Lung microvascular endothelial cell (primary cell): ENCODE measurements around the gene E2F4. TPM values are rescaled to one million over a fixed set of nuclear protein-coding genes. Genes with fewer than 3 reads are reported as not detected.

Source experiments
- DNase-seq, 2 donors: peaks; one replicate each; pipeline versions ENCODE4 v3.0.0 to v3.0.0-alpha.2; 2010; ENCODE audit warnings: low read depth in 2 of 2
- total RNA-seq: library from RNA; depleted of rRNA; stranded (reverse); fragments of >200 nt; gene quantifications from 2 replicates; pipeline ENCODE4 v1.2.1, GENCODE V29; 2014

E2F4 gene
- total RNA-seq, 1 donor from 2014 or later, result 60.3 TPM

DNA sequence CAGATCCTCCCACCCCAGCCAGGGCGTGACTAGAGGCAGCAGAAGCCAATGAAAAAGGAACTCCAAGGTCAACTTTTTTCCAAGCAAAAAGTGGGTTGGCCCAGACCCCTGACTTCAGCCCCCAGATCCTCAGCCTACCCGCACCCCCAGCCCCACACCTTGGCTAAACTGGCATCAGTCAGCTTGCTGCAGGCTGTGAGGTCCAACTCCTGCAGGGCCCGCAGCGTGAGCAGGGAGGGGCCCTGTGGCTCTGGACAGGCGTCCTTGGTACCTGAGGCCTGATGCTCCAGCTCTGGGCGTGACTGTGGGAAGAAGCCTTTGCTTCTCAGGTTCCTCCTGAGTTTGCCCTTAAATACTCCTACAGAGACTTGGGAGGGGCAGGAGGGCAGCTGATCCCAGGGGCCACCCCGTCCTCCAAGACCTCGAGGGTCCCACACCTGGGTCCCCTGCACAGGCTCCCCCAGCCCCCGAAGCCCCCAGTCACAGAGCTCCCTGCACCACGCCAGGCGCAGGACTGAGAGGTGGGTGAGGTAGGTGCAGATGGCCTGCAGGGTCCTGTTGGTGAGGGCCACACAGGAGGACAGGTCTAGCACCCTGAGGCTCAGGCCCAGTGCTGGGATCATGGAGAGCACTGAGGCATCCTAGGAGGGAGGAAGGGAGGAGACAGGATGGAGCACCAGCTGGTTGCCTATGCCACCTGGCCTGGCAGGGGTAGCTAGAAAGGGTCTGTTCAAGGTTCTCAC, 16.4 kb downstream of the E2F4 start:
- DNase-seq, result no peak

- DNase-seq, result no peak
Measured at GRCh38 chr16:67209565-67209964, 17.6 kb downstream of the E2F4 start.

- DNase-seq, result no peak
Measured at GRCh38 chr16:67210069-67210937, 18.3 kb downstream of the E2F4 start.

DNA sequence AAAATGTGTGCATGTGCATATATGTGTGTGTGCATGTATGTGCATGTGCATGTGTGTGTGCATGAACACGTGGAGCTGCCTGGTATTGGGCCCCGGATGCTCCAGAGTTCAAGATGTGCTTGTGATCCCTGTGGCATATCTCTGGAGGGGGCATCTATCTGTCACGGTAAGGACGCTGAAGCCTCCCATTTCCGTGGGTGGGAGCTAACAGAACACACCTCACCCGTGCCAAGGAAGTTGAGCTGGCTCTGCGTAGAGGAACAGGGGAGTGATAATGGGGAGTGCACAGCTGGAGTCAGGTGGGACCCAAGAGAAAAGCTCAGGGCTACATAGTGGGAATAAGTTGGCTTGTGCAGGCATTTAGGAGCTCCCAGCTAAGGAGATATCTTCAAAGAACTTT, 19.7 kb downstream of the E2F4 start:
- DNase-seq, result no peak

- peak in 1 of 2 donors; percentile 38 for DNase-seq
Measured at GRCh38 chr16:67212766-67213165, 20.8 kb downstream of the E2F4 start.

DNA sequence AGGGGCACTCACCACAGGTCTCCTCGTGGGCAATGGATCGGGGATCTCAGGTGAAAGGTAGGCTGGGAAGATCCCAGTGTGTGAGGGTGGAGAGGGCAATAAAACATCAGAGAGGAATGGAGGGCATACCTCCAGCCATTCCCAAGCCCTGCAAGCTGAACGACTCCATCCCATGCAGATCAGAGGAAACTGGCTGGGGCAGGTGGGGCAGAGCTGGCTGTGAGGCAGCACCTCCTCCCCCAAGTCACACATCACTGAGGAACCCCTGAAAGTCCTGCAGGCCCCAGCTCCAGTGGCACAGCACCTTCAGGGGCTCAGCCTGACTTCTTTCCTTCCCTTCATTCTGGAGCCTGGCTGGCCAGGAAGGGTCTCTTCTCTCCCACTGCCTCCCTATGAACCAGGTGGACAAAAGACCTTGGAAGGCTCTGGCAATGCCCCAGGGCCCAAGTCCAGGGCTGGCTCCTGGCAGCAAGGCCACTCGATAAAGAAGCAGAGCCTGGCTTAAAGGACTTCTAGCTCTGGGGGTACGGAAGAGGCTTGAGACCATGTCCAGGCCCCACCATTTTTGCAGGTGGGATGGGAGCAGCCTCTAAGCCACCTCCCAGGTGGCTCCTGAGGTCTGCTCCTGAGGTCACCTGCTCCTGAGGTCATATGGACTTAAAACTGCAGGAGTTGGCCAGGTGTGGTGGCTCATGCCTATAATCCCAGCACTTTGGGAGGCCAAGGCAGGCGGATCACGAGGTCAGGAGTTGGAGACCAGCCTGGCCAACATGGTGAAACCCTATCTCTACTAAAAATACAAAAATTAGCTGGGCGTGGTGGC, 21.5 kb downstream of the E2F4 start:
- no peak for DNase-seq

- DNase-seq, result no peak
Measured at GRCh38 chr16:67215706-67216105, 23.8 kb downstream of the E2F4 start.

- peak; percentile 43 to 55 for DNase-seq
Measured at GRCh38 chr16:67216612-67217490, 24.9 kb downstream of the E2F4 start.

- DNase-seq, result no peak
Measured at GRCh38 chr16:67223992-67224391, 32.0 kb downstream of the E2F4 start.

DNA sequence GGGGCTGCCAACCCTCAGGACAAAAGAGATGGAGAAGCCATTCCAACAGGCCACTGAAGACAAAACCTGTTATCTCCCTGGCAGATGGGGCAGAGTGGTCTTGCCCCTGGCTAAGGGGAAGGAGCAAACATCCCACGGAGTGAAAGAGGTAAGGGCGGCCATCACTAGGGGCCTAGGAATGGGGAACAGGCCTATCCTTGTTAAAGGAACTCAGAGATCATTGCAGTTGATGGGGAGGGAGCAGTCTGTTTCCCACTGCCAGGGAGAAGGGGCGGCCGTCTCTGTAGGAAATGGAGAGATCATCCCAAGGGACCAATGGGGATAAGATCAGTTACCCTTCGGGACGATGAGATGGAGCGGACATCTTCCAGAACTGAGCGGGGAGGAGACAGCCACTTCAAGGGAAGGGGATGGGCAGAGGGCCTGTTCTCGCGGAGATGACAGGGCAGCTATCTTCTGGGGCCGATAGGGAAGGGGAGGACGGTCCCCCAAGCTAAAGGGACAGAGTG, 34.4 kb downstream of the E2F4 start:
- DNase-seq, result no peak

GRCh38 chr16:67226804-67227566, 35.0 kb downstream of the E2F4 start, which contains the start of gene TMEM208:
TSS of gene TMEM208 (plus strand) at chr16:67227130. CDS start at chr16:67227219, 89 bp downstream.
- peak; percentile 98 to 99 for DNase-seq

- no peak for DNase-seq
Measured at GRCh38 chr16:67227567-67227921, 35.6 kb downstream of the E2F4 start.

DNA sequence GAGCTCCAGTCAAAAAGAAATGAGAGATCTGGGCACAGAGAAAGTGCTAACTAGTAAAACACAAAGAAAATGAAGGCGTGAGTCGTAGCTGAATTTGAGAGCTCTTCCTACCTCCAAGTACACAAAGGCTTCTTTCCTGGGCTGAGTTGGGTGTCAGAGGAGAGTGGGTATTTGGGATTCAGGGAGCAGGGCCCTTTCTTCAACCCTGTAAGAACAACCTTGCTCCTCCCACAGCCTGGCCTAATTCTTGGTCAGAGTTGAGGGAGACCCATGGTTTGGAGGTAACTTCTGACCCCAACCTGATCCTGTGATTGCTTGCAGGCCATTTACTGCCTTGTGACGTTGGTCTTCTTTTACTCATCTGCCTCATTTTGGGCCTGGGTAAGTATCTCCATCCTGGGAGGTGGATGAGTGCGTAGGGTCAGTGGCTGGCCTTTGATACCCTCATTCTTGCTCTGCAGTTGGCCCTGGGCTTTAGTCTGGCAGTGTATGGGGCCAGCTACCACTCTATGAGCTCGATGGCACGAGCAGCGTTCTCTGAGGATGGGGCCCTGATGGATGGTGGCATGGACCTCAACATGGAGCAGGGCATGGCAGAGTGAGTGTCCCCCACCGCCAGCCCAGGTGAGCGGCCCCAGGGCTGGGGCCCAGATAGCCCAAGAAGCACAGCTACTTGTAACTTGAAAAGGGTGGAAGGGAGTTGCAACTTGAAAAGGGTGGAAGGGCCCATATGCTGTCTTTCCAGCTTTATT, 36.3 kb downstream of the E2F4 start:
- DNase-seq, result no peak

DNA sequence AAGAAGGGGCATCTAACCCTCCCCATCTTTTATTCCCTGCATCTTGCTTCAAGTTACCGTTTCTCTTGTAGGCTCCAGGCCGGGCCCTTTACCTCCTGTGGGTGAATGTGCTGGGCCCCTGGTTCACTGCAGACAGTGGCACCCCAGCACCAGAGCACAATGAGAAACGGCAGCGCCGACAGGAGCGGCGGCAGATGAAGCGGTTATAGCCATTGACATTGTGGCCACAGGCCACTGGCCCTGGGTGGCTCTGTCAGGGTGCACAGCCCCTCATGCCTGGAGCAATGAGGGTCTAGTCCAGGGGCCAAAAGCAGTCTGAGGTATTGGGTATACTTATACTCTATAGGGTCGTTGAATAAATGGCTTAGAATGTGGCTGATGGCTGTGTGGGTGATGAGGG, 37.0 kb downstream of the E2F4 start:
- no peak for DNase-seq

GRCh38 chr16:67229906-67230808, 38.2 kb downstream of the E2F4 start:
- DNase-seq, result no peak

DNA sequence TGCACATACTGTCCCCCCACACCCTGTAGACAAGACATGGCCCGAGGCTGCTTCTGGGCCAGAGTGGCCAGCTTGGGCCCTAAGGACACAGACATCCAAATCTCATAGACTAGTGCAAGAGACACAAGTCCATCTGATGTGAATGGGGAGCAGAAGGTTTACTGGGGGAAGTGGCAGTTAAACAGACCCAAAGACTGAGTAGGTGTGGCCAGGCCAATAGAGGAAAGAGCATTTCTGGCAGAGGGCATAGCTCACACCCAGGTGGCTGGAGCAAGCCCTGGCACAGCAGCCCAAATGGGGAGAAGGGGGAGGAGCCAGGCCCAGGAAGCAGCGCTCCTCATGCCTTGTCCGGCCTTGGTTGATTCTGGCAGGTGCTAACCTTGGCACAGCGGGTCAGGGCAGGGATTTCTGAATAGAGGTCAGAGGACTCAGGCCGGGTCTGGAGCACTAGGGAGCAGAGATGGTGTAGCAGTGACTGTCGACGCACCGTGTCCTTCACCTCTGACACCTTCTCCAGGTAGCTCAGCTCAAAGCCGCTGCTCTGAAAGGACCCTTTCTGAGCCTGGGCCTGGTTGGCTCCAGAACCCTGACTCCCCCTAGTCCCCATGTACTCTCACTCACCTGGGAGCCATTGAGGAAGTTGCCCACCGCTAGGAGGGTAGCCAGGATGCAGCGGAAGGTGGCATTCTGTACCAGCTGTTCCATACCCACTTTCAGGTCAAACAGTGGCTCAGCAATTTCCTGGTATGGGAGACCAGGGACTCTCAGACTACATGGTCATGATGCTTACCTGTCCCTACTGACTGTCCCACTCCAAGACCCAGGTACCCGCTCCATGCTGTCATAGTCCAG, 39.1 kb downstream of the E2F4 start:
- DNase-seq, result no peak

- DNase-seq, result no peak
Measured at GRCh38 chr16:67233596-67233995, 41.6 kb downstream of the E2F4 start.
